CD4-positive, alpha-beta T cell treated with Interleukin-6 at 100 ng/mL for 8 hours (primary cell): ENCODE results near the gene GPR108.
"Not testable (repeated sequence)": the region's sequence is repeated elsewhere in the genome, so short reads cannot be mapped to it uniquely, and the experiment has no call there.

ENCODE experiments used
- DNase-seq: peaks from one replicate; pipeline ENCODE4 v3.0.0-alpha.2; 2020; ENCODE audit warnings: mixed read lengths, low spot score

Gene GPR108

GRCh38 chr19:6720369-6721137, 16.8 kb downstream of the GPR108 start, which contains the start of gene C3:
C3 (minus strand) TSS chr19:6720650; CDS start chr19:6720589, 61 bp downstream.
- DNase-seq, result no peak

GRCh38 chr19:6719992-6720368, 17.4 kb downstream of the GPR108 start:
- DNase-seq, result no peak

- no peak for DNase-seq
Observed at GRCh38 chr19:6719540-6719861, 17.9 kb downstream of the GPR108 start.

GRCh38 chr19:6718741-6719539, 18.4 kb downstream of the GPR108 start:
- DNase-seq, result no peak

- DNase-seq, result no peak
Observed at GRCh38 chr19:6718111-6718740, 19.2 kb downstream of the GPR108 start.

- DNase-seq, result no peak
Observed at GRCh38 chr19:6717441-6717971, 19.9 kb downstream of the GPR108 start.

GRCh38 chr19:6717036-6717435, 20.3 kb downstream of the GPR108 start:
- DNase-seq, result no peak

GRCh38 chr19:6716610-6716970, 20.8 kb downstream of the GPR108 start:
- DNase-seq, result no peak

GRCh38 chr19:6714749-6715555, 22.4 kb downstream of the GPR108 start:
- DNase-seq, result no peak

GRCh38 chr19:6713773-6714692, 23.3 kb downstream of the GPR108 start:
- DNase-seq, result no peak

GRCh38 chr19:6712692-6713670, 24.4 kb downstream of the GPR108 start:
- DNase-seq, result no peak

GRCh38 chr19:6712231-6712630, 25.1 kb downstream of the GPR108 start:
- DNase-seq, result no peak

GRCh38 chr19:6711605-6712004, 25.8 kb downstream of the GPR108 start:
- no peak for DNase-seq

- no peak for DNase-seq
Observed at GRCh38 chr19:6711078-6711361, 26.4 kb downstream of the GPR108 start.

GRCh38 chr19:6710273-6711077, 26.9 kb downstream of the GPR108 start:
- no peak for DNase-seq

GRCh38 chr19:6709549-6709948, 27.8 kb downstream of the GPR108 start:
- no peak for DNase-seq

- not testable (repeated sequence) for DNase-seq
Observed at GRCh38 chr19:6708913-6709312, 28.5 kb downstream of the GPR108 start.

- no peak for DNase-seq
Observed at GRCh38 chr19:6708346-6708745, 29.0 kb downstream of the GPR108 start.

GRCh38 chr19:6707658-6708018, 29.7 kb downstream of the GPR108 start:
- no peak for DNase-seq
